Measurements from ENCODE around the gene SBNO1.

- TF ChIP-seq CTCF (IDR thresholded peaks at IDR 0.05) = no peak
- TF ChIP-seq EZH2 (IDR thresholded peaks at IDR 0.05; ENCODE audit: borderline replicate concordance, insufficient read depth, low read depth, low read length, poor library complexity, severe bottlenecking) = no peak
These were observed 75.8 kb downstream of the SBNO1 start for GRCh38 chr12:123288751-123289346.
